Vagina (tissue), 2 donors: ENCODE measurements around the gene ZNF407. TPM values are rescaled to one million over a fixed set of nuclear protein-coding genes. Genes with fewer than 3 reads are reported as not detected.

ENCODE experiments used
- DNase-seq, 2 donors: peaks; one replicate each; pipeline ENCODE4 v3.0.0-alpha.2; 2017; ENCODE audit errors: extremely low spot score in 2 of 2
- H3K27ac ChIP-seq: fragments of 200-600 bp; sonication (generic); one replicate; pipeline ENCODE4 v1.5.1; 2019
- H3K27me3 ChIP-seq: fragments of 200-600 bp; sonication (generic); one replicate; pipeline ENCODE4 v1.5.1; 2019
- H3K36me3 ChIP-seq, 2 donors: fragments of 200-600 bp; sonication (generic); one replicate each; pipeline ENCODE4 v1.5.1; 2017 to 2019
- H3K4me1 ChIP-seq: fragments of 200-600 bp; sonication (generic); one replicate; pipeline ENCODE4 v1.5.1; 2019
- H3K4me3 ChIP-seq, 2 donors: fragments of 200-600 bp; sonication (generic); 1 replicate in 1 of 2; 2 replicates in 1 of 2; pipeline ENCODE4 v1.5.1; 2016 to 2019
- H3K9me3 ChIP-seq: fragments of 200-600 bp; sonication (generic); one replicate; pipeline ENCODE4 v1.5.1; 2019
- CTCF ChIP-seq, 3 experiments: fragments of 450-650 bp in 2 of 3; fragments of 200-600 bp in 1 of 3; sonication (generic) in 1 of 3; IDR thresholded peaks; one replicate each; pipeline ENCODE4 v1.5.1; 2017 to 2019; ENCODE audit warnings: antibody characterized with exemption in 3 of 3, mild to moderate bottlenecking in 2 of 3, moderate library complexity in 2 of 3
- POLR2A ChIP-seq, 2 donors: fragments of 450-650 bp; IDR thresholded peaks; one replicate each; pipeline ENCODE4 v1.6.1; 2017; ENCODE audit warnings: antibody characterized with exemption in 2 of 2, mild to moderate bottlenecking in 2 of 2, moderate library complexity in 2 of 2
- POLR2AphosphoS5 ChIP-seq, 2 donors: sonication (generic); formaldehyde crosslinking; IDR thresholded peaks; one replicate each; pipeline ENCODE4 v1.9.0; 2017; ENCODE audit warnings: antibody characterized with exemption in 2 of 2, mild to moderate bottlenecking in 2 of 2, low read depth in 1 of 2; ENCODE audit not compliant: insufficient read depth in 1 of 2
- intact Hi-C: fragments of 100-400 bp; cut with DNase I; formaldehyde crosslinking; loops from one replicate; pipeline ENCODE4 v1.15.1; 2023
- total RNA-seq: library from RNA; depleted of rRNA; stranded (reverse); fragments of >200 nt; gene quantifications from one replicate; pipeline ENCODE4 v1.2.3, GENCODE V29; 2016

The ZNF407 gene
- total RNA-seq, 1 donor from 2014 or later: 15.5 TPM

- H3K4me3 ChIP-seq: no peak overlapping the region
- TF ChIP-seq POLR2AphosphoS5 (IDR thresholded peaks at IDR 0.05; ENCODE audit: insufficient read depth in 1 of 2, low read depth in 1 of 2) (no peak), POLR2A (IDR thresholded peaks at IDR 0.05) (no peak), CTCF (IDR thresholded peaks at IDR 0.05) (no peak)
- peak in 1 of 2 donors; percentile 77 for DNase-seq
- no peaks in the 10 kb centered on the region for H3K36me3 ChIP-seq
- H3K4me1 ChIP-seq: no peaks in the 10 kb centered on the region
- intact Hi-C loops: no loop called here
- H3K27ac ChIP-seq: no peak overlapping the region
- H3K27me3 ChIP-seq: no peaks in the 10 kb centered on the region
- H3K9me3 ChIP-seq: no peaks in the 10 kb centered on the region
Measured at GRCh38 chr18:75108579-75109318, 511.1 kb downstream of the ZNF407 start.

- peak in 1 of 2 donors; percentile 27 for DNase-seq
- H3K27me3 ChIP-seq: no peaks in the 10 kb centered on the region
- no peaks in the 10 kb centered on the region for H3K36me3 ChIP-seq
- H3K4me1 ChIP-seq: no peaks in the 10 kb centered on the region
- intact Hi-C loops: no loop called here
- TF ChIP-seq POLR2A (IDR thresholded peaks at IDR 0.05) (no peak), CTCF (IDR thresholded peaks at IDR 0.05) (no peak), POLR2AphosphoS5 (IDR thresholded peaks at IDR 0.05; ENCODE audit: insufficient read depth in 1 of 2, low read depth in 1 of 2) (no peak)
- no peak overlapping the region for H3K4me3 ChIP-seq
- no peaks in the 10 kb centered on the region for H3K9me3 ChIP-seq
- H3K27ac ChIP-seq: no peak overlapping the region
Measured at GRCh38 chr18:75109319-75109691, 511.6 kb downstream of the ZNF407 start.

- DNase-seq: peak in 1 of 2 donors; percentile 78
- H3K27me3 ChIP-seq: no peaks in the 10 kb centered on the region
- H3K4me1 ChIP-seq: no peaks in the 10 kb centered on the region
- H3K4me3 ChIP-seq: no peak overlapping the region
- TF ChIP-seq POLR2A (IDR thresholded peaks at IDR 0.05): no peak
- H3K36me3 ChIP-seq: no peaks in the 10 kb centered on the region
- intact Hi-C loops: no loop called here
- no peaks in the 10 kb centered on the region for H3K9me3 ChIP-seq
- H3K27ac ChIP-seq: no peak overlapping the region
Measured at GRCh38 chr18:75109819-75110218, 512.1 kb downstream of the ZNF407 start.

GRCh38 chr18:75110311-75110710, 512.6 kb downstream of the ZNF407 start:
- no peak for TF ChIP-seq CTCF (IDR thresholded peaks at IDR 0.05)
- TF ChIP-seq POLR2AphosphoS5 (IDR thresholded peaks at IDR 0.05; ENCODE audit: insufficient read depth in 1 of 2, low read depth in 1 of 2): no peak
- no peak for TF ChIP-seq POLR2A (IDR thresholded peaks at IDR 0.05)
- Histone ChIP-seq H3K27ac (no peak overlapping the region), H3K36me3 (no peaks in the 10 kb centered on the region), H3K4me3 (no peak overlapping the region), H3K9me3 (no peaks in the 10 kb centered on the region), H3K27me3 (no peaks in the 10 kb centered on the region), H3K4me1 (no peaks in the 10 kb centered on the region)
- intact Hi-C loops: no loop called here
- no peak for DNase-seq

DNA sequence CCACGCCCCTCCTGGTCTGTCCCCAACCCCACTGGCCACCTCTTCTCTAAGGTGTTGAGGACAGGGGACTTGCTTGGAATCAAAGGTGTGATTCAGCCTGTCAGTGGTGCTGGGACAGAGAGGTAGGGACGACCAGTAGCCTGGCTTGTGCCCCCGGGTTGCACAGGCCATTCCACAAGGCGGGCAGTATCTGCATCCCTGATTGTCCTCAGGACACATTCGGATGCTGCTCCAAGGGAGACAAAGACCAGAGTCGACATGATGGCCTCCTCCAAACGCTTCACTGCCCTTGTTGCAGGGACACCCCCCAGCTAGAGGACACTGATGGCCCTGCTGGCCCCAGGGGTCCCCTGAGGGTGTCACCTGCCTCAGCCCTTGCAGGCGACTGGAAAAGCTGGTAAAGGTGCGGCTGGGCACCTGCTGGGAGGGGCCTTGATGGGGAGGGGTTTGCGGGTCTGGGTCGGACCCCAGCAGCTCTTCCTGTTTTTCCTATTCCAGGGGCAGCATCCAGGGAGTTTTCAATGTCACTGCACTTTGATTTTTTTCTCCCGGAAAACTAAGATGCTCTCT, 513.3 kb downstream of the ZNF407 start:
- peak in 1 of 2 donors; percentile 79 for DNase-seq
- intact Hi-C loops: no loop called here
- Histone ChIP-seq H3K27me3 (no peaks in the 10 kb centered on the region), H3K27ac (no peak overlapping the region), H3K4me1 (no peaks in the 10 kb centered on the region), H3K9me3 (no peaks in the 10 kb centered on the region), H3K36me3 (no peaks in the 10 kb centered on the region), H3K4me3 (no peak overlapping the region)
- TF ChIP-seq POLR2A (IDR thresholded peaks at IDR 0.05) (no peak), POLR2AphosphoS5 (IDR thresholded peaks at IDR 0.05; ENCODE audit: insufficient read depth in 1 of 2, low read depth in 1 of 2) (no peak), CTCF (IDR thresholded peaks at IDR 0.05) (no peak)
